Upper lobe of left lung (tissue), 4 donors: ENCODE data around the gene EFNA1.

Source experiments
- EP300 ChIP-seq, 4 donors: sonication (generic); formaldehyde crosslinking; IDR thresholded peaks; one replicate each; pipeline ENCODE4 v1.5.1; 2017; ENCODE audit warnings: antibody characterized with exemption in 4 of 4, control low read depth in 2 of 4
- POLR2A ChIP-seq, 4 donors: fragments of 450-650 bp; IDR thresholded peaks; one replicate each; pipeline ENCODE4 v1.5.1; 2016 to 2017; ENCODE audit warnings: antibody characterized with exemption in 4 of 4, mild to moderate bottlenecking in 2 of 4
- POLR2AphosphoS5 ChIP-seq, 2 donors: sonication (generic); formaldehyde crosslinking; IDR thresholded peaks; one replicate each; pipeline ENCODE4 v1.5.1; 2017; ENCODE audit warnings: antibody characterized with exemption in 2 of 2
- TF ChIP-seq, protein P1 (sequence below), 6 experiments: fragments of 450-650 bp in 4 of 6; fragments of 200-600 bp in 2 of 6; sonication (generic) in 2 of 6; IDR thresholded peaks; one replicate each; pipeline ENCODE4 v1.5.1; 2016 to 2019; ENCODE audit warnings: antibody characterized with exemption in 6 of 6

DNA sequence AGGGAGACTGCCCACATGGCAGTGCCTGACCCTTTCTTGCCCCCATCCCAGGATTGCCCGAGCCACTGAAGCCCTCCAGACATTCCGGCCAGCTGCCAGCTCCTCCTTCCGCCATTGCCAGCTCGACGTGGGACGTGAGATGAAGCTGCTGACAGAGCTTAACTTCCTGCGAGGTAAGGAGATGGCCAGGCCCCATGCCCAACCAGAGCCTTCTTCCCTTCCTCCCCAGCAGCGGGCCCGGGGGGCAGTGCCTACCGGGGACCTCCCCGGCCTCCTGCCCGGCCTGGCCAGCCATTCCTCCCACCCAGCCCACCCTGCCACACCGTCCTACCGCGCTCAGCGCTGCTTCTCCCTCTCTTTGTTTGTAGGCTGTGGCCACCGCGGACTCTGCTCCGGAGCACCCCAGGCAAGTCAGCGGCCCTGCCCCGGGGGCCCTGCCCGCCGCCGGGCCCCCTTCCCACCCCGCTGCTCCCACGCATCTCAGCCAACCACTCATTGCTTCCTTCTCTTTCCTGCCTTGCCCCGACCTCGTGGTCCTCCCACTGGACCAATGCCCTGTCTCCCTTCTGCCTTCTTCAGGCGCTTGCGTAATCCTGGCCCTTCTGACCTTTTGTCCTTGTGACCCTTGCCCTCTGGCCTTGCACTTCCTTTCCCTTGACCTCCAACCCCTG lies 50.9 kb downstream of the EFNA1 start:
- TF ChIP-seq POLR2AphosphoS5 (IDR thresholded peaks at IDR 0.05): peak in 1 of 2 donors; percentile 54
- TF ChIP-seq, protein P1, sequence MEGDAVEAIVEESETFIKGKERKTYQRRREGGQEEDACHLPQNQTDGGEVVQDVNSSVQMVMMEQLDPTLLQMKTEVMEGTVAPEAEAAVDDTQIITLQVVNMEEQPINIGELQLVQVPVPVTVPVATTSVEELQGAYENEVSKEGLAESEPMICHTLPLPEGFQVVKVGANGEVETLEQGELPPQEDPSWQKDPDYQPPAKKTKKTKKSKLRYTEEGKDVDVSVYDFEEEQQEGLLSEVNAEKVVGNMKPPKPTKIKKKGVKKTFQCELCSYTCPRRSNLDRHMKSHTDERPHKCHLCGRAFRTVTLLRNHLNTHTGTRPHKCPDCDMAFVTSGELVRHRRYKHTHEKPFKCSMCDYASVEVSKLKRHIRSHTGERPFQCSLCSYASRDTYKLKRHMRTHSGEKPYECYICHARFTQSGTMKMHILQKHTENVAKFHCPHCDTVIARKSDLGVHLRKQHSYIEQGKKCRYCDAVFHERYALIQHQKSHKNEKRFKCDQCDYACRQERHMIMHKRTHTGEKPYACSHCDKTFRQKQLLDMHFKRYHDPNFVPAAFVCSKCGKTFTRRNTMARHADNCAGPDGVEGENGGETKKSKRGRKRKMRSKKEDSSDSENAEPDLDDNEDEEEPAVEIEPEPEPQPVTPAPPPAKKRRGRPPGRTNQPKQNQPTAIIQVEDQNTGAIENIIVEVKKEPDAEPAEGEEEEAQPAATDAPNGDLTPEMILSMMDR (IDR thresholded peaks at IDR 0.05): no peak
- TF ChIP-seq POLR2A (IDR thresholded peaks at IDR 0.05): no peak
- TF ChIP-seq EP300 (IDR thresholded peaks at IDR 0.05): no peak
